Neural cell (in vitro differentiated cells): ENCODE results near the gene MYO9B. TPM values are rescaled to one million over a fixed set of nuclear protein-coding genes. Genes with fewer than 3 reads are reported as not detected.

Source experiments
- H2AFZ ChIP-seq: fragments of 200-600, 300-800 bp; sonication (generic), shearing (Covaris generic); 2 replicates; pipeline ENCODE4 v1.6.0; 2014; ENCODE audit warnings: low read depth, mild to moderate bottlenecking, antibody characterized with exemption, low read length, moderate library complexity
- H3F3A ChIP-seq: fragments of 200-600 bp; shearing (Covaris generic); 2 replicates; pipeline ENCODE4 v1.6.1; 2016; ENCODE audit warnings: mild to moderate bottlenecking, moderate library complexity, mixed read lengths, antibody characterized with exemption, low read length; ENCODE audit not compliant: insufficient read depth, poor library complexity, severe bottlenecking
- H3K27ac ChIP-seq: fragments of 200-600, 300-800 bp; sonication (generic), shearing (Covaris generic); 2 replicates; pipeline ENCODE4 v1.5.1; 2014; ENCODE audit warnings: mild to moderate bottlenecking, low read length, moderate library complexity
- H3K27me3 ChIP-seq: fragments of 300-800, 200-600 bp; sonication (generic), shearing (Covaris generic); 2 replicates; pipeline ENCODE4 v1.6.0; 2014; ENCODE audit warnings: mild to moderate bottlenecking, low read depth, low read length, moderate library complexity; ENCODE audit not compliant: insufficient read depth
- H3K36me3 ChIP-seq: fragments of 300-800, 200-600 bp; sonication (generic), shearing (Covaris generic); 2 replicates; pipeline ENCODE4 v1.5.1; 2014; ENCODE audit warnings: mild to moderate bottlenecking, antibody characterized with exemption, low read length, moderate library complexity; ENCODE audit not compliant: insufficient read depth
- H3K4me2 ChIP-seq: fragments of 300-800, 200-600 bp; sonication (generic), shearing (Covaris generic); 2 replicates; pipeline ENCODE4 v1.6.0; 2014; ENCODE audit warnings: mild to moderate bottlenecking, low read length
- H3K4me3 ChIP-seq: fragments of 300-800, 200-600 bp; sonication (generic), shearing (Covaris generic); 2 replicates; pipeline ENCODE4 v1.5.1; 2014; ENCODE audit warnings: mild to moderate bottlenecking, low read length, moderate library complexity
- H3K79me2 ChIP-seq: fragments of 200-600 bp; shearing (Covaris generic); replicated peaks from 2 replicates; pipeline ENCODE4 v1.6.0; 2014; ENCODE audit warnings: mild to moderate bottlenecking, low read length, moderate library complexity; ENCODE audit not compliant: insufficient read depth
- H3K9ac ChIP-seq: fragments of 300-800, 200-600 bp; sonication (generic), shearing (Covaris generic); 2 replicates; pipeline ENCODE4 v1.6.1; 2016; ENCODE audit warnings: mild to moderate bottlenecking, low read length, mixed read lengths
- H3K9me2 ChIP-seq: fragments of 200-600 bp; shearing (Covaris generic); 2 replicates; pipeline ENCODE4 v1.6.1; 2016; ENCODE audit warnings: mild to moderate bottlenecking, low read length, mixed read lengths; ENCODE audit not compliant: insufficient read depth
- H3K9me3 ChIP-seq: fragments of 200-600, 300-800 bp; sonication (generic), shearing (Covaris generic); 2 replicates; pipeline ENCODE4 v1.6.1; 2016; ENCODE audit warnings: mild to moderate bottlenecking, mixed run types, low read length, moderate library complexity, mixed read lengths
- H4K20me1 ChIP-seq: fragments of 200-600 bp; shearing (Covaris generic); 2 replicates; pipeline ENCODE4 v1.6.1; 2016; ENCODE audit warnings: mild to moderate bottlenecking, mixed run types; ENCODE audit not compliant: insufficient read depth
- EP300 ChIP-seq: fragments of 450-650 bp; conservative IDR thresholded peaks from 2 replicates; pipeline ENCODE4 v1.6.1; 2014; ENCODE audit warnings: antibody characterized with exemption, mild to moderate bottlenecking, moderate library complexity; ENCODE audit not compliant: poor library complexity, severe bottlenecking
- EZH2 ChIP-seq: fragments of 200-600, 300-800 bp; shearing (Covaris generic), sonication (generic); IDR thresholded peaks from 2 replicates; pipeline ENCODE4 v1.6.1; 2014; ENCODE audit warnings: antibody characterized with exemption, low read length, borderline replicate concordance, mild to moderate bottlenecking; ENCODE audit not compliant: insufficient read depth, poor library complexity, severe bottlenecking
- MXI1 ChIP-seq: fragments of 450-650 bp; conservative IDR thresholded peaks from 2 replicates; pipeline ENCODE4 v1.6.1; 2014; ENCODE audit warnings: antibody characterized with exemption, mild to moderate bottlenecking; ENCODE audit not compliant: poor library complexity, severe bottlenecking
- POLR2AphosphoS5 ChIP-seq: IDR thresholded peaks from 2 replicates; pipeline ENCODE4 v1.6.1; 2012
- RAD21 ChIP-seq: fragments of 450-650 bp; conservative IDR thresholded peaks from 2 replicates; pipeline ENCODE4 v1.6.1; 2014; ENCODE audit warnings: antibody characterized with exemption, mild to moderate bottlenecking, moderate library complexity
- SMC3 ChIP-seq: fragments of 450-650 bp; conservative IDR thresholded peaks from 2 replicates; pipeline ENCODE4 v1.6.1; 2014; ENCODE audit warnings: antibody characterized with exemption, mild to moderate bottlenecking, moderate library complexity; ENCODE audit not compliant: poor library complexity
- TAF1 ChIP-seq: IDR thresholded peaks from 2 replicates; pipeline ENCODE4 v1.6.1; 2012; ENCODE audit warnings: low read depth
- polyA plus RNA-seq: library from polyadenylated mRNA; depleted of rRNA; stranded (reverse); fragments of >200 nt; gene quantifications from 2 replicates; pipeline ENCODE4 v1.2.3, GENCODE V29; 2014
- TF ChIP-seq, protein P1 (sequence below): fragments of 450-650 bp; IDR thresholded peaks from 2 replicates; pipeline ENCODE4 v1.5.1; 2014; ENCODE audit warnings: antibody characterized with exemption, mild to moderate bottlenecking, moderate library complexity; ENCODE audit not compliant: poor library complexity, severe bottlenecking
- TF ChIP-seq, protein P2 (sequence below): IDR thresholded peaks from 2 replicates; pipeline ENCODE4 v1.6.1; 2012; ENCODE audit warnings: borderline replicate concordance

The MYO9B gene
- polyA plus RNA-seq, 1 donor from 2014 or later = 27.2 TPM

- H3K27me3 ChIP-seq = no peaks in the 10 kb centered on the region
- H3K9ac ChIP-seq = no peak overlapping the region
- no peak overlapping the region for H3K27ac ChIP-seq
- TF ChIP-seq MXI1 = no peak
- TF ChIP-seq RAD21 = no peak
- no peak for TF ChIP-seq POLR2AphosphoS5
- no peak for TF ChIP-seq TAF1
- TF ChIP-seq, protein P1, sequence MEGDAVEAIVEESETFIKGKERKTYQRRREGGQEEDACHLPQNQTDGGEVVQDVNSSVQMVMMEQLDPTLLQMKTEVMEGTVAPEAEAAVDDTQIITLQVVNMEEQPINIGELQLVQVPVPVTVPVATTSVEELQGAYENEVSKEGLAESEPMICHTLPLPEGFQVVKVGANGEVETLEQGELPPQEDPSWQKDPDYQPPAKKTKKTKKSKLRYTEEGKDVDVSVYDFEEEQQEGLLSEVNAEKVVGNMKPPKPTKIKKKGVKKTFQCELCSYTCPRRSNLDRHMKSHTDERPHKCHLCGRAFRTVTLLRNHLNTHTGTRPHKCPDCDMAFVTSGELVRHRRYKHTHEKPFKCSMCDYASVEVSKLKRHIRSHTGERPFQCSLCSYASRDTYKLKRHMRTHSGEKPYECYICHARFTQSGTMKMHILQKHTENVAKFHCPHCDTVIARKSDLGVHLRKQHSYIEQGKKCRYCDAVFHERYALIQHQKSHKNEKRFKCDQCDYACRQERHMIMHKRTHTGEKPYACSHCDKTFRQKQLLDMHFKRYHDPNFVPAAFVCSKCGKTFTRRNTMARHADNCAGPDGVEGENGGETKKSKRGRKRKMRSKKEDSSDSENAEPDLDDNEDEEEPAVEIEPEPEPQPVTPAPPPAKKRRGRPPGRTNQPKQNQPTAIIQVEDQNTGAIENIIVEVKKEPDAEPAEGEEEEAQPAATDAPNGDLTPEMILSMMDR = no peak
- TF ChIP-seq, protein P2, sequence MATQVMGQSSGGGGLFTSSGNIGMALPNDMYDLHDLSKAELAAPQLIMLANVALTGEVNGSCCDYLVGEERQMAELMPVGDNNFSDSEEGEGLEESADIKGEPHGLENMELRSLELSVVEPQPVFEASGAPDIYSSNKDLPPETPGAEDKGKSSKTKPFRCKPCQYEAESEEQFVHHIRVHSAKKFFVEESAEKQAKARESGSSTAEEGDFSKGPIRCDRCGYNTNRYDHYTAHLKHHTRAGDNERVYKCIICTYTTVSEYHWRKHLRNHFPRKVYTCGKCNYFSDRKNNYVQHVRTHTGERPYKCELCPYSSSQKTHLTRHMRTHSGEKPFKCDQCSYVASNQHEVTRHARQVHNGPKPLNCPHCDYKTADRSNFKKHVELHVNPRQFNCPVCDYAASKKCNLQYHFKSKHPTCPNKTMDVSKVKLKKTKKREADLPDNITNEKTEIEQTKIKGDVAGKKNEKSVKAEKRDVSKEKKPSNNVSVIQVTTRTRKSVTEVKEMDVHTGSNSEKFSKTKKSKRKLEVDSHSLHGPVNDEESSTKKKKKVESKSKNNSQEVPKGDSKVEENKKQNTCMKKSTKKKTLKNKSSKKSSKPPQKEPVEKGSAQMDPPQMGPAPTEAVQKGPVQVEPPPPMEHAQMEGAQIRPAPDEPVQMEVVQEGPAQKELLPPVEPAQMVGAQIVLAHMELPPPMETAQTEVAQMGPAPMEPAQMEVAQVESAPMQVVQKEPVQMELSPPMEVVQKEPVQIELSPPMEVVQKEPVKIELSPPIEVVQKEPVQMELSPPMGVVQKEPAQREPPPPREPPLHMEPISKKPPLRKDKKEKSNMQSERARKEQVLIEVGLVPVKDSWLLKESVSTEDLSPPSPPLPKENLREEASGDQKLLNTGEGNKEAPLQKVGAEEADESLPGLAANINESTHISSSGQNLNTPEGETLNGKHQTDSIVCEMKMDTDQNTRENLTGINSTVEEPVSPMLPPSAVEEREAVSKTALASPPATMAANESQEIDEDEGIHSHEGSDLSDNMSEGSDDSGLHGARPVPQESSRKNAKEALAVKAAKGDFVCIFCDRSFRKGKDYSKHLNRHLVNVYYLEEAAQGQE = no peak
- TF ChIP-seq EZH2 = no peak
- H3K4me3 ChIP-seq = no peak overlapping the region
- no peaks in the 10 kb centered on the region for H3K79me2 ChIP-seq
- H3K9me2 ChIP-seq = no peaks in the 10 kb centered on the region
- H4K20me1 ChIP-seq = no peaks in the 10 kb centered on the region
- H3K9me3 ChIP-seq = peaks cover 8% of the 10 kb centered on the region
- H3K4me2 ChIP-seq = no peak overlapping the region
- no peaks in the 10 kb centered on the region for H3K36me3 ChIP-seq
- no peaks in the 10 kb centered on the region for H3F3A ChIP-seq
- H2AFZ ChIP-seq = no peak overlapping the region
Measured at GRCh38 chr19:17259118-17259780, 183.7 kb downstream of the MYO9B start.

DNA sequence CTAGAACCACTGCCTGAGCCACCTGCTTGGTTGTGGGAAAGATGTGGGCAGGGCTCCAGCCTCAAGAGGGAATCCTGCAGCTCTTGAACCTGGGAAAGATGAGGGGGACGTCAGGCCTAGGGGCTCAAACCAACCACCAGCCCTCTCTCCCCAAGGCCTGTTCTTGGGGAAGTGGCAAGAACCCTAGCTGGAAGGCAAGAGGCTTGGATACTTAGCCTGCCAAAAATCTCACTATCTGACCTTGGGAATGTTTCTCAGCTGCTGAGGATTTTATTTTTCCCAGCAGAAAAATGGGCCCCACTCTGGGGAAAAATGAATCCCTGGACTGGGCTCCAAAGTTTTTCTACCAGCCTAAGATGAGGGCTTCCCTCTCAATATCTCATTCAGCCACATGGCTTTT lies 184.4 kb downstream of the MYO9B start:
- Histone ChIP-seq H3K4me2 (no peak overlapping the region), H3F3A (no peaks in the 10 kb centered on the region), H2AFZ (no peak overlapping the region), H3K4me3 (no peak overlapping the region), H4K20me1 (no peaks in the 10 kb centered on the region), H3K27ac (no peak overlapping the region), H3K27me3 (no peaks in the 10 kb centered on the region), H3K9ac (no peak overlapping the region), H3K79me2 (no peaks in the 10 kb centered on the region), H3K36me3 (no peaks in the 10 kb centered on the region), H3K9me2 (no peaks in the 10 kb centered on the region), H3K9me3 (peaks cover 8% of the 10 kb centered on the region)
- no peak for TF ChIP-seq EZH2
- TF ChIP-seq POLR2AphosphoS5 = no peak

- H3K9ac ChIP-seq = no peak overlapping the region
- H2AFZ ChIP-seq = no peak overlapping the region
- no peak for TF ChIP-seq POLR2AphosphoS5
- TF ChIP-seq, protein P1 = peak; percentile 47
- no peak for TF ChIP-seq RAD21
- TF ChIP-seq, protein P2 = no peak
- no peak for TF ChIP-seq EP300
- no peak for TF ChIP-seq SMC3
- no peak for TF ChIP-seq TAF1
- TF ChIP-seq MXI1 = no peak
- H3F3A ChIP-seq = no peaks in the 10 kb centered on the region
- H3K27me3 ChIP-seq = no peaks in the 10 kb centered on the region
- H3K79me2 ChIP-seq = no peaks in the 10 kb centered on the region
- H3K4me2 ChIP-seq = no peak overlapping the region
- H4K20me1 ChIP-seq = no peaks in the 10 kb centered on the region
- no peak overlapping the region for H3K27ac ChIP-seq
- H3K9me3 ChIP-seq = peaks cover 8% of the 10 kb centered on the region
- no peak overlapping the region for H3K4me3 ChIP-seq
- H3K36me3 ChIP-seq = no peaks in the 10 kb centered on the region
- H3K9me2 ChIP-seq = no peaks in the 10 kb centered on the region
Measured at GRCh38 chr19:17260842-17261325, 185.3 kb downstream of the MYO9B start.
